Neuron (in vitro differentiated cells): Measurements from ENCODE around the gene CCDC40.
"Not testable (repeated sequence)": the region's sequence is repeated elsewhere in the genome, so short reads cannot be mapped to it uniquely, and the experiment has no call there.

Source experiments
- H2AFZ ChIP-seq: one replicate; pipeline ENCODE4 v1.6.1; 2013; ENCODE audit warnings: low read depth, mild to moderate bottlenecking, inconsistent platforms, low read length, moderate library complexity
- H3K27me3 ChIP-seq: one replicate; pipeline ENCODE4 v1.6.1; 2013; ENCODE audit warnings: low read length; ENCODE audit not compliant: insufficient read depth
- H3K36me3 ChIP-seq: one replicate; pipeline ENCODE4 v1.6.1; 2013; ENCODE audit warnings: low read length; ENCODE audit not compliant: insufficient read depth
- H3K4me1 ChIP-seq: one replicate; pipeline ENCODE4 v1.6.1; 2013; ENCODE audit warnings: low read length; ENCODE audit not compliant: insufficient read depth
- H3K4me3 ChIP-seq: 2 replicates; pipeline ENCODE4 v1.5.1; 2013; ENCODE audit warnings: mild to moderate bottlenecking, low read length, moderate library complexity
- H3K9me3 ChIP-seq: one replicate; pipeline ENCODE4 v1.6.1; 2013; ENCODE audit warnings: low read length

Gene CCDC40

DNA sequence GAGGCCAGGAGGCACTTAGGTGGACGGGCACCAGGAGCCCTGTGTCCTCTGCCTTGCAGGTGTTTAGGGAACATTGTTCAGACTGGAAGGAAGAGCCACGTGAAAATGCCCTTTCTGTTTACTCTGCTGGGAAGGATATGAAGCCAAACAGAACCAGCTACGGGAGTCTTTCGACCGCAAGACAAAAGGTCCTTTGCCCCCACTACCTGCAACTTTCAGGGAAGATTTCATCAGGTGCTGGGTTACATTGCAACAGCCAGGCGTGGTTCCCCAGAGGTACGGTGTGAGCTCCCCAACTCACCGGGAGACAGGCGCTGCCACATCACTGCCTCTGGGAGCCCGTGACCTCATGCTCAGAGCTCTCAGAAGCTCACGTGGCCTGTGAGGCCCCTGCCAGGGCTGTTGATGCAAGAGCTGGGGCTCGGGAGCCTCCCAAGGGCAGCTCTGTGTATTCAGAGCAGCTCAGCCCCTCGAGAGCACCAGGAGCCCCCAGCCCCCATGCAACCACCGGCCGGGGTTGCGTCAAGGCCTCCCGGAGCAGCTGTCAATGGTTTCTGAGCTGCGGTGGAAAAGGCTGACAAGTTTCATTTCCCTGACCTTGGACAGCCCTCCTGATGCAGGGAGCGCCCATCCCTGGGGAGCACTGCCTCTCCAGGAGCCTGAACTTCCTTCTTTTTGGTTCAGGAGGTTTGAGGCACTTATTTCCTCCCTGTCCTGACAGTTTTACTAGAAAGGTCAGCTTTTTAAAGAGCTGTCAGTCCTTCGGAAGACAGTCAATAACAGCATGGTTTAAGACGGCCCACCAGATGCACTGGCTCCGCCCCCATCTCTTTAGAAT is 42.8 kb upstream of the CCDC40 start:
- no peaks in the 10 kb centered on the region for H3K27me3 ChIP-seq
- H3K4me1 ChIP-seq, result peaks cover 12% of the 10 kb centered on the region
- peaks cover 8% of the 10 kb centered on the region for H3K36me3 ChIP-seq

DNA sequence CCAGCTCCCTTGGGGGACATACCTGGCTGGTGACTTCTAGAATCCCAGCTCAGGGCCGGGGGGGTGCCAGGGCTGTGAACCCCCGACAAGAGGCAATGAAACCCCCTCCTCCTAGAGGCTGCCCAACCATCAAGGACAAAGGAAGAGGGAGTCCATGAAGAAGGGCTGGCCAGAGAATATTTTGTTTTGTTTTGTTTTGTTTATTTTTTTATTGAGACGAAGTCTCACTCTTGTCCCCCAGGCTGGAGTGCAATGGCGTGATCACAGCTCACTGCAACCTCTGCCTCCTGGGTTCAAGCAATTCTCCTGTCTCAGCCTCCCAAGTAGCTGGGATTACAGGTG is 42.2 kb upstream of the CCDC40 start:
- H3K27me3 ChIP-seq, H3K4me3 ChIP-seq, H3K9me3 ChIP-seq, H2AFZ ChIP-seq: not testable (repeated sequence)
- H3K36me3 ChIP-seq, result peaks cover 12% of the 10 kb centered on the region
- H3K4me1 ChIP-seq, result peaks cover 12% of the 10 kb centered on the region

More for the DNA sequence above, 42.8 kb upstream of the CCDC40 start:
- Histone ChIP-seq H3K9me3 (peaks cover 3% of the 10 kb centered on the region), H2AFZ (no peak overlapping the region), H3K4me3 (no peak overlapping the region)

DNA sequence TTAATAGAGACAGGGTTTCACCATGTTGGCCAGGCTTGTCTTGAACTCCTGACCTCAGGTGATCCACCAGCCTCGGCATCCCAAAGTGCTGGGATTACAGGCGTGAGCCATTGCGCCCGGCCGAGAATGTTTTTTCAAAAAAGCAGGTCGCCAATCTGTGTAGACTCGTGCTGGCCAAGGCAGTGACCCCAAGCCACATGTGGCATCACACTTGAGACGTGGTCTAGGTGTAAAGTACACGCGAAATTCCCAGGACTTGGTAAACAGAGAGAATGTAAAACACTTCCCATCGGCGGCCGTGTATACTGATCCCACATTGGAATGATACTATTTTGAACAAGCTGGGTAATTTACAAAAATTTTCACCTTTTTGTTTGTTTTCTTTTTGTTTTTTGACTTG is 41.8 kb upstream of the CCDC40 start:
- Histone ChIP-seq H3K36me3 (peaks cover 12% of the 10 kb centered on the region), H3K27me3 (no peaks in the 10 kb centered on the region), H3K4me3 (no peak overlapping the region), H2AFZ (no peak overlapping the region), H3K4me1 (peaks cover 12% of the 10 kb centered on the region), H3K9me3 (peaks cover under 1% of the 10 kb centered on the region)

DNA sequence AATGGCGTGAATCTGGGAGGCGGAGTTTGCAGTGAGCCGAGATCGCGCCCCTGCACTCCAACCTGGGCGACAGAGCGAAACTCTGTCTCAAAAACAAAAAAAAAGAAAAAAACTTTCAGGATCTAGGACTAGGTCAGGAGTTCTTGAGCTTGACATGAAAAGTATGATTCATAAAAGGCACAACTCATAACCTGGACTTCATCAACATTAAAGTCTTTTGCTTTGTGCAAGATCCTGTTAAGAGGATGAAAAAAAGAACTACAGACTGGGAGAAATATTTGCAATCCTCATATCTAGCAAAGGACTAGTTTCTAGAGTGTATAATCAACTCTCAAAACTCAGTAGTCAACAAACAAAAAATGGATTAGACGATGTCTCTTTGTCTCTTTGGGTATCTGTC is 40.7 kb upstream of the CCDC40 start:
- Histone ChIP-seq H3K9me3 (peaks cover 9% of the 10 kb centered on the region), H3K4me3 (no peak overlapping the region), H2AFZ (no peak overlapping the region), H3K27me3 (no peaks in the 10 kb centered on the region), H3K36me3 (peaks cover 22% of the 10 kb centered on the region), H3K4me1 (peaks cover 12% of the 10 kb centered on the region)

DNA sequence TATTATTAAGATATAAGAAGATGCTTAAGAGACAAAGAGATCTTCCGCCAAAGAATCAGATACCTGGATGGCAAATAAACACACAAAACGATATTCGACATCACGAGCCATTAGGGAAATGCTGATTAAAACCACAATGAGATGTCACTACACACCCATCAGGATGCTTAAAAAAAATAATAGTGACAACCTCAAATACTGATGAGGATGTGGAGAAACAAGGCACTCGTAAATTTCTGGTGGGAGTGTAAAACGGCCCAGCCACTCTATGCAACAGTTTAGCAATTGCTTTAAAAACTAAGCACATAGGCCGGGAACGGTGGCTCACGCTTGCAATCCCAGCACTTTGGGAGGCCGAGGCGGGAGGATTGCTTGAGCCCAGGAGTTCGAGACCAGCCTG is 40.2 kb upstream of the CCDC40 start:
- Histone ChIP-seq H3K9me3 (peaks cover 14% of the 10 kb centered on the region), H3K4me3 (no peak overlapping the region), H3K4me1 (peaks cover 11% of the 10 kb centered on the region), H3K36me3 (peaks cover 27% of the 10 kb centered on the region), H2AFZ (no peak overlapping the region), H3K27me3 (no peaks in the 10 kb centered on the region)

DNA sequence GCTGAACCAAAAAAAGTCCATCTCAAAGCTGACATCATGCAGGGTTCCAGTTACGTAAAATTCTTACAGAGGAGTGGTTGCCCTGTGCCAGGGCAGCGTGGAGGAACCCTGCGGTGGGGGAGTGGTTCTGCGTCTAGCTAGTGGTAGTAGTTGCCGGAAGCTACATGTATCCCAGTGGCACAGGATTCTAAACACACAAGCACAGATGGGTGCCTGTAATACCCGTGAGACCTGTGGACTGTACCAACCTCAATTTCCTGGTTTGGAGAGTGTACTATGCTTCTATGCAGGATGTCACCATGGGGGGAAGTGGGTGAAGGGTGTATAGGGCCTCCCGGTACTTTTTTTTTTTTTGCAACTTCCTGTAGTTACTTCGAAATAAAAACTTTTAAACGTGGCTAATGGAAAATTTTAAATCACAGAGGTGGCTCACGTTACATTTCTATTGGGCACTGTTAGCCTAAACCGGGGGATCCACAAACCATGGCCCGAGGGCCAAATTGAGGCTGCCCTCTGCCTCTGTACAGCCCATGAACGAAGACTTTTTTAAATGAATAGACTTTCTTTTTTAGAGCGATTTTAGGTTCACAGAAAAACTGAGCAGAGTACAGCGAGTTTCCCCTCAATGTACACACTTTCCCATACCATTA is 39.3 kb upstream of the CCDC40 start:
- H3K27me3 ChIP-seq, result no peaks in the 10 kb centered on the region
- no peak overlapping the region for H3K4me3 ChIP-seq
- peaks cover 9% of the 10 kb centered on the region for H3K4me1 ChIP-seq
- peaks cover 18% of the 10 kb centered on the region for H3K9me3 ChIP-seq
- H2AFZ ChIP-seq, result no peak overlapping the region
- peaks cover 34% of the 10 kb centered on the region for H3K36me3 ChIP-seq

DNA sequence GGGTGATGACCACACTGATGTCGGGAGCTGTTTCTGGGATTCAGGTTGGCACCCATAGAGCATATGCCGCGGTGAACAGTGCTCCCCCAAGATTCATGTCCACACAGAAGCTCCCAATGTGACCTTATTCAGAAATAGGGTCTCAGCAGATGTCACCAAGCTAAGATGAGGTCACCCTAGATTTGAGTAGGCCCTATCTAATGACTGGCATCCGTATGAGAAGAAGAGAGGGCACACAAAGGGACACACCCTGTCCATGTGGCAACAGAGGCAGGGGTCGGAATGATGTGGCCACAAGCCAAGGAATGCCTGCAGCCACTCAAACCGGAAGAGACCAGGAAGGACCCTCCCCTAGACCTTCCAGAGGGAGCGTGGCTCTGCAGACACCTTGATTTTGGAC is 36.3 kb upstream of the CCDC40 start:
- Histone ChIP-seq H3K36me3 (peaks cover 50% of the 10 kb centered on the region), H2AFZ (no peak overlapping the region), H3K27me3 (no peaks in the 10 kb centered on the region), H3K4me1 (no peaks in the 10 kb centered on the region), H3K4me3 (no peak overlapping the region), H3K9me3 (peaks cover 22% of the 10 kb centered on the region)

DNA sequence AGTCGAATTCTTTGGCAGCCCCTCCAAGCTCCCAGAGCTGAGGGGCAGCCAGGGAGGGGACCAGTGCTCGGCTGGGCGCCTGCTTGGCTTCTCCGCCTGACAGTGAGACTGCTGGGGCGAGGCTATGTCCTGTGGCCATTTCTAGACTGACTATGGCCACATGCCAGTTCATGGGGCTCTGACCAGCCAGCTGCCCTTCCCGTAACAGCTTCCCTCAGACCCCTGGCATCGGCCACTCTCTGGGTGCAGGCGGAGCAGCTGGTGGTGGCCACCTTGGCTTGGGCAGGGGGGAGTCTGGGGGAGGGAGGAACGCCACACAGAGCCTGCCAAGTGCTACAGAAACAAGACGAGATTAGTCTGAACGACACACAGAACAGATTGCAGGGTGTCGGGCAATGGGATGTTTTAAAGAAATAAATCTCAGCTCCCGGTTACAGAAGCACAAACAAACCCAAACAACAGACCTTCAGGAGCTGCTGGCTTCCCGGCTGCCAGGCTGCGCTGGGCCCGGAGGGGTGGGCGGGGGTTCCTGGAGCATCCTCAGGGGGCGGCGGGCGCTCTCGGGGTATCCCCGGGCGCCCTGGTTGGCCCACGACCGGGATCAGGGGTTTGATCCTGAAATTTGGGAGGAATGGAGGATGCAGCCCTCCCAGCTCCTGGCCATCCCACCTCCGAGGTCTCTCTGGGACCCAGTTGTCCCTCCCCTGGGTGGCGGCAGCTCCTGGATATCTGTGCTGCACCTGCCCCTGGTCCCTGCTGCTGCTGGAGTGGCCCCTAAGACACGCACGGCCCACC is 35.3 kb upstream of the CCDC40 start:
- Histone ChIP-seq H3K4me3 (no peak overlapping the region), H3K9me3 (peaks cover 22% of the 10 kb centered on the region), H3K36me3 (peaks cover 53% of the 10 kb centered on the region), H3K4me1 (no peaks in the 10 kb centered on the region), H2AFZ (no peak overlapping the region), H3K27me3 (no peaks in the 10 kb centered on the region)

DNA sequence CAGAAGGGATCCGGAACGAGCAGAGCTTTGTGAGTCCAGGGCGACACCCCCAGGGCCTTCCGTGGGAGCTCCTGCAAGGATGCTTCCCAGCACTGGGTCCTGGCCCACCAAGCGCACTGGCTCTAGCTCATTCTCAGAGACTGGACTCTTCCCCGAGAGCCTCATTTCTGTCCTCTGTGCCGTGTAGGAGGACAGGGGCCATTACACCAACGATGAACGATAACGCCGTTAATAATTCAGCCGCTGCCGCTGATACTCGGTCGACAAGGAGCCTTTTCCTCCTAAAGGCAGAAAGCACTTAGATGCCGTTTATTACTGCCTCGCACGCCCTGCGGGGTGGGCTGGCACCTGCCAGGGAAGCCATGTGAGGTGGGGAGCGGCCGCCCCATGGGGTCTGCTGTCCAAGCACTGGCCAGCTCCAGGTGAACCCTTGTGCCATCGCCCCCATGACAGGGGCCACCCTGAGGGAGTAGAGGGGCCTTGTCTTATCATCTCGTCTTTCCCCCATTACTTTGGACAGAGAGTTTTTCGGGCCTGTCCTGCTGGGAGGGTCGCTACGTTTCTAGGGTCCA is 34.3 kb upstream of the CCDC40 start:
- peaks cover 22% of the 10 kb centered on the region for H3K9me3 ChIP-seq
- H3K4me3 ChIP-seq, result no peak overlapping the region
- H2AFZ ChIP-seq, result no peak overlapping the region
- H3K4me1 ChIP-seq, result no peaks in the 10 kb centered on the region
- peaks cover 48% of the 10 kb centered on the region for H3K36me3 ChIP-seq
- H3K27me3 ChIP-seq, result no peaks in the 10 kb centered on the region

DNA sequence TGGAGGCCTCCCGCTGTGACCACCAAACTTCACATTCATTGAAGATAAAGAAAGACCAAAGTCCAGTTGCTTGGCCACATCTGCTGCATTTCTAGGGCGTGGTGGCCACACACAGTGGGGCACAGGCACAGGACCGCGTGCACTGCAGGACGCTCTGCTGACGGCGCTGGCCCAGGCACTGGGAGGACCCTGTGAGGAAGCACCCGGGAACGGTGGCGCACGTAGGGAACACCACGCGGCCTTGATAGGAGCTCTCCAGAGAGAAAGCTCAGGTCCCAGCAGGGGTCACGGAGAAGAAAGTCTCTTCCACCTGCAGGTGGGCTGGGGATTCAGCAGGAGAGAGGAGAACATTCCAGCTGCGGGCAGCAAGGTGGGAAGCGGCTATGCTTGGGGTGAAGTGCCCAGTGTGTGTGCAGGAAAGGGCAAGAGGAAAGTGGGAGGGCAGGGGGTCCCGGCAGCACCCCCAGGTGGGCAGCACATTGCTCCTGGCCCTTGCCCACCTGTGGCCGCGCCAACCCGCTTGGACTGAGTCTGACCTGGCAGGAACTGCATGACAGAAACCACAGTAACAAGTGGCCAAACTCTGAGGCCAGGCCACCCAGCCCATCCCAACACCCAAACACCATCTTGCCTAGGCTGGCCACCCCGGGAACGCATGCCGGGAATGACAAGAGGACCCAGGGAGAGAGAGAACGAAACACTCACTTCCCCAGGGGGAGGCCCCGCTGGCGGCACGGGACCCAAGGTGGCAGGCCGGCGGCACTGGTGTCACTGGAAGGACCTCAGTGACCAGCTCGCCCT is 33.6 kb upstream of the CCDC40 start:
- Histone ChIP-seq H3K36me3 (peaks cover 49% of the 10 kb centered on the region), H3K4me3 (no peak overlapping the region), H3K27me3 (no peaks in the 10 kb centered on the region), H3K9me3 (peaks cover 22% of the 10 kb centered on the region), H2AFZ (no peak overlapping the region), H3K4me1 (no peaks in the 10 kb centered on the region)

DNA sequence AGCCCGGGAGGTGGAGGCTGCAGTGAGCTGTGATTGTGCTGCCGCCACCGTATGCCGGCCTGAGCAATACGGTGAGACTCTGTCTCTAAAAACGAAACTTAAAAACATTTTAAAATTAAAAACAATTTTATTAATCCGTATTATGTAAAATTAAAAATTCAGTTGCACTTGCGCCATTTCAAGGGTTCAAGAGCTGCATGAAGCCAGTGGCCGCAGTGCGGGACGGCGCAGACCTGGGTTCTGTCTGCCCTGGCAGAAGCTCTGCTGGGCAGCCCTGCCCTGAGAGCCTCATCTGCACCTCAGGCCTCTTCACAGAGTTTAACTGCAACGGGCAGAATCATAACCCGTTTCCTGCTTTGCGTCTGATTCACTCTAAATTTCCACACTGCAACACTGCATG is 32.5 kb upstream of the CCDC40 start:
- peaks cover 45% of the 10 kb centered on the region for H3K36me3 ChIP-seq
- no peak overlapping the region for H3K4me3 ChIP-seq
- no peaks in the 10 kb centered on the region for H3K27me3 ChIP-seq
- H2AFZ ChIP-seq, result no peak overlapping the region
- peaks cover 22% of the 10 kb centered on the region for H3K9me3 ChIP-seq
- no peaks in the 10 kb centered on the region for H3K4me1 ChIP-seq
